ENCODE results near the gene GMPS. TPM values are rescaled to one million over a fixed set of nuclear protein-coding genes. Genes with fewer than 3 reads are reported as not detected.
"Not testable (repeated sequence)": the region's sequence is repeated elsewhere in the genome, so short reads cannot be mapped to it uniquely, and the experiment has no call there.

GMPS gene
- total RNA-seq = 34.7 and 36.8 TPM in 2 replicates
- polyA plus RNA-seq (2012) = 22.9 TPM

- DNase-seq (ENCODE audit: low read depth) = peak; percentile 94
These were observed at the start of gene GMPS for GRCh38 chr3:155870133-155870944. Gene GMPS, plus strand, starts transcription at chr3:155870650. Its CDS starts 221 bp downstream, at chr3:155870871.

- not testable (repeated sequence) for DNase-seq (ENCODE audit: low read depth)
These were observed 41.9 kb upstream of the GMPS start for GRCh38 chr3:155828490-155829098.

GRCh38 chr3:155835341-155836071 lies 34.9 kb upstream of the GMPS start:
- DNase-seq (ENCODE audit: low read depth) = no peak

- DNase-seq (ENCODE audit: low read depth) = no peak
These were observed 26.9 kb upstream of the GMPS start for GRCh38 chr3:155843569-155843968.

GRCh38 chr3:155846119-155846518 lies 24.3 kb upstream of the GMPS start:
- DNase-seq (ENCODE audit: low read depth) = no peak

GRCh38 chr3:155847993-155848392 lies 22.5 kb upstream of the GMPS start:
- no peak for DNase-seq (ENCODE audit: low read depth)

- not testable (repeated sequence) for DNase-seq (ENCODE audit: low read depth)
These were observed 21.0 kb upstream of the GMPS start for GRCh38 chr3:155849404-155849803.

GRCh38 chr3:155852341-155852740 lies 18.1 kb upstream of the GMPS start:
- no peak for DNase-seq (ENCODE audit: low read depth)

- DNase-seq (ENCODE audit: low read depth) = peak; percentile 31
These were observed 17.0 kb upstream of the GMPS start for GRCh38 chr3:155853214-155854140.

GRCh38 chr3:155854141-155854940 lies 16.1 kb upstream of the GMPS start, which contains the start of gene SLC33A1:
Gene SLC33A1, minus strand, starts transcription at chr3:155854427. Its CDS starts 430 bp downstream, at chr3:155853997.
- peak; percentile 100 for DNase-seq (ENCODE audit: low read depth)

- peak; percentile 21 for DNase-seq (ENCODE audit: low read depth)
These were observed 10.6 kb upstream of the GMPS start for GRCh38 chr3:155859859-155860258.

- not testable (repeated sequence) for DNase-seq (ENCODE audit: low read depth)
These were observed 10.0 kb upstream of the GMPS start for GRCh38 chr3:155860424-155860823.

GRCh38 chr3:155861476-155862183 lies 8.8 kb upstream of the GMPS start:
- no peak for DNase-seq (ENCODE audit: low read depth)

- peak; percentile 43 for DNase-seq (ENCODE audit: low read depth)
These were observed 8.0 kb upstream of the GMPS start for GRCh38 chr3:155862290-155862982.

- DNase-seq (ENCODE audit: low read depth) = no peak
These were observed 7.2 kb upstream of the GMPS start for GRCh38 chr3:155863072-155863784.

GRCh38 chr3:155869691-155870090 lies 759 bp upstream of the GMPS start:
- no peak for DNase-seq (ENCODE audit: low read depth)

GRCh38 chr3:155870945-155871745 lies 695 bp downstream of the GMPS start:
- DNase-seq (ENCODE audit: low read depth) = peak; percentile 60
